Stimulated activated CD4-positive, alpha-beta T cell treated with anti-CD3 and anti-CD28 coated beads, Interleukin-4, amount 100 ng/mL, for 24 hours (primary cell): ENCODE data around the gene ASCC1.
"Not testable (repeated sequence)": the region's sequence is repeated elsewhere in the genome, so short reads cannot be mapped to it uniquely, and the experiment has no call there.

Experiments
- DNase-seq: peaks from one replicate; pipeline ENCODE4 v3.0.0-alpha.2; 2020

Gene ASCC1

DNA sequence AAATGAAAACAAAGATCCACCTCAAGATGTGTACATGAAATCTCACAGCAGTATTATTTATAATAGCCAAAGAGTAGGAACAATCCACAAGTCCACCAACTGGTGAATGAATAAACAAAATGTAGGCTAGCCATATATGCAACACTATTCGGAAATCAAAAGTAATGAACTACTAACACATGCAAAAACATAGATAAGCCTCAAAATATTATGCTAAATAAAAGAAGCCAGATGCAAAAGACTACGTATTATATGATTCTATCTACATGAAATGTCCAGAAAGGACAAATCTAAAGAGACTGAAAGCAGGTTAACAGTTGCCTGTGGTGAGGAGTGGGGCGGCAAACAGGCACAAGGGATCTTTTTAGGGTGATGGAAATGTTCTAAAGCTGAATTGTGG lies 49.0 kb downstream of the ASCC1 start:
- DNase-seq, result no peak

DNA sequence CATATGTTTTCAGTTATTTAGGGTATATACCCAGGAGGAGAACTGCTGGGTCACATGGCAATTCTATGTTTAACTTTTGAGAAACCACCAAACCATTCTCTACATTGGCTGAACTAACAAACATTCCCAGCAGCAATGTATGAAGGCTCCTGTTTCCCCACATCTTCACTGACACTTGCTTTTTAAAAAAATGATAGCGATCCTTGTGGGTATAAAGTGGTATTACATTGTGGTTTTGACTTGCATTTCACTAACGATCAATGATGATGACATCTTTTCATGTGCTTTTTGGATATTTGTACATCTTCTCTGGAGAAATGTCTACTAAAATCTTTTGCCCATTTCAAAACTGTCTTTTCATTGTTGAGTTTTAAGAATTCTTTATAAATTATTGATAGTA lies 51.5 kb downstream of the ASCC1 start:
- DNase-seq, result no peak

DNA sequence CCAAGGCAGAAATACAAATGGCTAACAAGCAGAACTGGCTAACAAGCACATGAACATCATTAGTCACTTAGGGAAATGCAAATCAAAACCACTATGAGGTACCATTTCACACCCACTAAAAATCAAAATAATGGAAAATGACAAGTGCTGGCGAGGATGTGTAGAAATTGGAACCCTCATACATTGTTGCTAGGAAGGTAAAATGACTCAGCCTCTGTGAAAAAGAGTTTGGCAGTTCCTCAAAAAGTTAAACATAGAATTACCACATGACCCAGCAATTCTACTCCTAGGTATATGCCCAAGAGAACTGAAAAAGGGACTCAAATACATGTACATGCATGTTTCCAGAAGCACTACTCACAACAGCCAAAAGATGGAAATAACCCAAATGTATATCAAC lies 53.1 kb downstream of the ASCC1 start:
- peak; percentile 15 for DNase-seq

DNA sequence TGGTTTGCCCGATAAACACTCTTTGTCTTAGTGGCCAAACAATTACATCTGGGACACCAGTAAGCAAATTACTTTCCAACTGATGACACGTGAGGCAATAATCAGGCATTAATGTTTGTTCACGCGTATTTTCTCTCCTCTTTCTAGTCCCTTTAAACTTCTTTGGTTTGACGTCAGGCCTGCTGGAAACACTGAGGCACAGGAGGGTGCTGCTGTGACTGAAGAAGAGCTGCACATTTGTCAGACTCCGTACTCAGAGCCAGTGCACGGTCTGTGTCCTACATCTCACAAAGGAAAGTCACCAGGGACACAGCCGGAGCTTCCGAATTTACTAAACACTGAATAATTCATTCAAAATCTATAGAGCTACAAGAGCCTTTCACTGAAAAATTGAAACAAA lies 57.9 kb downstream of the ASCC1 start:
- DNase-seq, result no peak

DNA sequence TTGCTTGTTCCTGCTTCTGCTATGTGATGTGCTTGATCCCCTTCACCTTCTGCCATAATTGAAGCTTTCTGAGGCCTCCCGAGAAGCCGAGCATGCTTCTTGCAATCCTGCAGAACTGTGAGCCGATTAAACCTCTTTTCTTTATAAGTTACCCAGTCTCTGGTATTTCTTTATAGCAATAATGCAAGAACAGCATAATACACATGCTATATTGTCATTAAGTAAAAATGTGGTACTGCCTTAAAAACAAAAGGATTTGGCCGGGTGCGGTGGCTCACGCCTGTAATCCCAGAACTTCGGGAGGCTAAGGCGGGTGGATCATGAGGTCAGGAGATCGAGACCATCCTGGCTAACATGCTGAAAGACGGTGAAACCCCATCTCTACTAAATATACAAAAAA lies 59.9 kb downstream of the ASCC1 start:
- no peak for DNase-seq

DNA sequence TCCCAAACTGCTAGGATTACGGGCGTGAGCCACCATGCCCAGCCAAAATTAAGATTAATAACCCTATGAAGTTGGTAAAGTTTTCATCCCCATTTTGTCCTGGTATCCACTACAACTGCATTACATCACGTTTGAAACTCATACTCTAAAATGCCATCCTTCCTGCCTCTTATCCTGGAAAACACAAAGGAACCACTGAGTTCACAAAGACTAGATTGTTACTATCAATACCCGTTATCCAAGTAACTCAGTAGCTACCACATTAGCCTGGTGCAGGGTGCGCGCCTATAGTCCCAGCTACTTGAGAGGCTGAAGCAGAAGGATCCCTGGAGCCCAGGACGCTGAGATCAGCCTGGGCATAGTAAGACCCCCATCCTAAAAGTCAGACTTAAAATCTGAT lies 63.8 kb downstream of the ASCC1 start:
- DNase-seq, result no peak

DNA sequence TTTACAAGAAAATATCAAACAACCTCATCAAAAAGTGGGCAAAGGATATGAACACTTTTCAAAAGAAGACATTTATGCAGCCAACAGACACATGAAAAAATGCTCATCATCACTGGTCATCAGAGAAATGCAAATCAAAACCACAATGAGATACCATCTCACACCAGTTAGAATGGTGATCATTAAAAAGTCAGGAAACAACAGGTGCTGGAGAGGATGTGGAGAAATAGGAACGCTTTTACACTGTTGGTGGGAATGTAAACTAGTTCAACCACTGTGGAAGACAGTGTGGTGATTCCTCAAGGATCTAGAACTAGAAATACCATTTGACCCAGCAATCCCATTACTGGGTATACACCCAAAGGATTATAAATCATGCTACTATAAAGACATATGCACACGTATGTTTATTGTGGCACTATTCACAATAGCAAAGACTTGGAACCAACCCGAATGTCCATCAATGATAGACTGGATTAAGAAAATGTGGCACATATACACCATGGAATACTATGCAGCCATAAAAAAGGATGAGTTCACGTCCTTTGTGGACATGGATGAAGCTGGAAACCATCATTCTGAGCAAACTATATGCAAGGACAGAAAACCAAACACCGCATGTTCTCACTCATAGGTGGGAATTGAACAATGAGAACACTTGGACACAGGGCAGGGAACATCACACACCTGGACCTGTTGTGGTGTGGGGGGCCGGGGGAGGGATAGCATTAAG lies 65.2 kb downstream of the ASCC1 start:
- DNase-seq, result not testable (repeated sequence)

DNA sequence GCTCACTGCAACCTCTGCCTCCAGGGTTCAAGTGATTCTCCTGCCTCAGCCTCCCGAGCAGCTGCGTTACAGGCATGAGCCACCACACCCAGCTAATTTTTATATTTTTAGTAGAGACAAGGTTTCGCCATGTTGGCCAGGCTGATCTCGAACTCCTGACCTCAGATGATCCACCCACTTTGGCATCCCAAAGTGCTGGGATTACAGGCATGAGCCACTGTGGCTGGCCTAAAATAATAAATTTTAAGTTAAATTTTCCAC lies 68.8 kb downstream of the ASCC1 start:
- DNase-seq, result not testable (repeated sequence)

DNA sequence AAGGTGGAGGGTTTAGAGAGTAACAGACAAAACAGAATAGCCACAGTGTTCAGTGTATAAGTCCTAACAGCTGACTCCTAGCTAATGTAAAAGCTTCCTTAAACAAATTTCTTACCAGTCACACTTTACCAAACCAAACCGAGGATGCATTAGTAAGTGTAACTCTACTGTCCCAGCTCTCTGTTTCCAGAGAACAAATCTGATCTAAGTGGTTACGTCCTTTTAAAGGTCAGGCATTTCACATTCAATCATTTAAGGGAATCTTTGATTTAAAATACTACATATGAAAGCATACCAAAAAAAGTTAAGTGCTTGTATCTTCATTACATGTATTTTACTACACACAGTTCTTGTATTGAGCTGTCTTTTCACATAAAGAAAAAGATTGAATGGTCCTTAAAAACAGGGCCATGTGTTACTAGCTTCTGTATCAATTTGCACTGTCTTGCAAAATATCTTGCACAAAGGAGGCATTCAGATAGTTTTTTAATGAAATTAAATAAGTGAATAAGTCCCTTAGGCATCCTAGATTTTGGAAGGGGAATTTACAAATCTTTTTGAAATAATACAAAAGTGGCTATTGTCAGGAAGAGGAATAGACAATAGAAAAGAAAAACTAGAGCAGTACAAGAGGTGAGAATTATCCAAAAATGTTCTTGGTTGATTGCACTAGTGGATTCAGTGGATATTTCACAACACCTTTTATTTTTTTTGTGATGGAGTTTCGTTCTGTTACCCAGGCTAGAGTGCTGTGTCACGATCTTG lies 69.3 kb downstream of the ASCC1 start:
- DNase-seq, result no peak

DNA sequence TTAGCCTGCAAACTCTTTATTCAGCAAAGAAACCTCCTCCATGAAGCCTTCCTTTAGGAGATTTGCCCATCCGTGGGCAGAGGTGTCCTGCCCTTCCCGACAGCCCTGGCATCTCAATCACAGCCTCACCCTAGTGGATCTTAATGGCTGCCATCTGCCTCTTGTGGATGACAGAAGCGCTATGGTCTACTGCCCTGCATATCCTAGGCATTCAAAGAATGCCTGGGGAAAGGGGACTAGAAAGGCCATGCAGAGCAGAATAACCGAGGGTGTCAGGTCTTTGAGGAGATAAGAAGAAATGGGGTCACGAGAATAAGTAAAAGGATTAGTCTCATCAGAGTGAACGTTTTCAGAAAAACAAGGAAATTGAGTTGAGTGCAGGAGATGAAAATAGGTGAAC lies 70.0 kb downstream of the ASCC1 start:
- DNase-seq, result no peak

DNA sequence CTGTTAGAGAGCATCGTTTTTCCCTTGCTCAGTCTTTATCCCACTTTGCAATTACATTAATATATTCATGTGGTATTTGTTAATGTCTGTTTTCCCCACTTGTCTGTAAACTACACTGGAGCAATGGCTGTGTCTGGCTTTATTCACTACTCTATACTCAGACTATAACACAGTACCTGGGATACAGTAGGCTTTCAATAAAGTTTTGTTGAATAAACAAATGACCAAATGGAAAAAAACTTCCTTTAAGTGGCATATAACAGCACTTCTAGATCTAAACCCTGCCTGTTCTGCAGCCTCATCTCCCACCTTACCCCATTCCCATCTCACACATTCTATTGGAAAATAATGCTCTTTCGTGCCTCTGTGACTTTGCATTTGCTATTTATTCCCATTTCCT lies 70.4 kb downstream of the ASCC1 start:
- DNase-seq, result no peak

DNA sequence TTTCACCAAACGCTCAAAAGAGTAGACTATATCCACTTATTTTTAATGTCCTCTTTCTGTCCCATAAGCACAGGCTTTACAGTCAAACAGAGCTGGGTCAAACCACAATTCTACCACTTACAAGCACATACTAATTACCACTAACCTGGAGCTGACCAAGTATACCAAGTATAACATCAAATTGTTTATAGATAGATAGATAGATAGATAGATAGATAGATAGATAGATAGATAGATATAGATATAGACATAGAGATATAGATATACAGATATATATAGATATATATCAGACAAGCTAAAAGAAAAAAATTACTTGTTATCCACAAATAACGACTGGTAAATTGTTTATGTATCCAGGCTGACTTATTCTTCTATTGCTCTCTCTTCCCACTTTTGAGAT lies 75.2 kb downstream of the ASCC1 start:
- no peak for DNase-seq

DNA sequence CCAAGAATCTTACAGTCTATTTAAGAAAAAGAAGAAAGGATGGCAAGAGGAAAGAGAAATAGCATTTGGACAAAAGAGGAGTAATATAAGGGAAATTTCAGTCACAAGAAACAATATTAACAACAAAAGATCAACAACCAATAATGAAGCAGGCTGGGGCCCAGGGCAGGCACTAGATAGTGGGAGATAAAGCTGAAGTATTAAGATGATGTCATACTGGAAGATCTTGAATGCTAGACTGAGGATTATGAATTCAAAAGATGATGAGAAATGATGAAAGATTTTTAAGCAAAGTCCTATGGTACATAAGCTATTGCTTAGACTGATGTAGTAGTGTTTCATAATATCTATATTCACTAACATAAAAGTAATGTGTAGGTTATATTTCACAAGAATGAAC lies 75.9 kb downstream of the ASCC1 start:
- no peak for DNase-seq

DNA sequence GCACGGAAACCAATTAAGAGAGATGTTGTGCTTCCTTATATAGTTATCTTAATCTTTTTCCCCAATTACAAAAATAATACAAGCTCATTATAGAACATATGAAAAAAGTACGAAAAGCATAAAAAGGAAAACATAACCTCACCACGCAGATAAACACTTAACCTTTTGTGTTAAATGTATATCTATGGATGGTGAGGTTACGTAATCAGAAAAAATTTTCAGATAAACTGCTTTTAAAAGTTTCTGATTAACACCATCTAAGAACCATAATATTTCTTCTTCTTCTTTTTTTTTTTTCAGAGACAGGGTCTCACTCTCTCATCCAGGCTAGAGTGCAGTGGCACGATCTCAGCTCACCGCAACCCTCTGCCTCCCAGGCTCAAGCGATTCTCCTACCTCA lies 78.5 kb downstream of the ASCC1 start:
- no peak for DNase-seq

DNA sequence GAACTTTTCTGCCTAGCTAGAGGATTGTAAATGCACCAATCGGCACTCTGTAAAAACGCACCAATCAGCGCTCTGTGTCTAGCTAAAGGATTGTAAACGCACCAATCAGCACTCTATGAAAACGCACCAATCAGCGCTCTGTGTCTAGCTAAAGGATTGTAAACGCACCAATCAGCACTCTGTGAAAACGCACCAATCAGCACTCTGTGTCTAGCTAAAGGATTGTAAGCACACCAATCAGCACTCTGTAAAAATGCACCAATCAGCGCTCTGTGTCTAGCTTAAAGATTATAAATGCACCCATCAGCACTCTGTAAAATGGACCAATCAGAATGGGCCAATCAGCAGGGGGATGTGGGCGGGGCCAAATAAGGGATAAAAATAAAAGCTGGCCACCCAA lies 79.9 kb downstream of the ASCC1 start:
- not testable (repeated sequence) for DNase-seq

DNA sequence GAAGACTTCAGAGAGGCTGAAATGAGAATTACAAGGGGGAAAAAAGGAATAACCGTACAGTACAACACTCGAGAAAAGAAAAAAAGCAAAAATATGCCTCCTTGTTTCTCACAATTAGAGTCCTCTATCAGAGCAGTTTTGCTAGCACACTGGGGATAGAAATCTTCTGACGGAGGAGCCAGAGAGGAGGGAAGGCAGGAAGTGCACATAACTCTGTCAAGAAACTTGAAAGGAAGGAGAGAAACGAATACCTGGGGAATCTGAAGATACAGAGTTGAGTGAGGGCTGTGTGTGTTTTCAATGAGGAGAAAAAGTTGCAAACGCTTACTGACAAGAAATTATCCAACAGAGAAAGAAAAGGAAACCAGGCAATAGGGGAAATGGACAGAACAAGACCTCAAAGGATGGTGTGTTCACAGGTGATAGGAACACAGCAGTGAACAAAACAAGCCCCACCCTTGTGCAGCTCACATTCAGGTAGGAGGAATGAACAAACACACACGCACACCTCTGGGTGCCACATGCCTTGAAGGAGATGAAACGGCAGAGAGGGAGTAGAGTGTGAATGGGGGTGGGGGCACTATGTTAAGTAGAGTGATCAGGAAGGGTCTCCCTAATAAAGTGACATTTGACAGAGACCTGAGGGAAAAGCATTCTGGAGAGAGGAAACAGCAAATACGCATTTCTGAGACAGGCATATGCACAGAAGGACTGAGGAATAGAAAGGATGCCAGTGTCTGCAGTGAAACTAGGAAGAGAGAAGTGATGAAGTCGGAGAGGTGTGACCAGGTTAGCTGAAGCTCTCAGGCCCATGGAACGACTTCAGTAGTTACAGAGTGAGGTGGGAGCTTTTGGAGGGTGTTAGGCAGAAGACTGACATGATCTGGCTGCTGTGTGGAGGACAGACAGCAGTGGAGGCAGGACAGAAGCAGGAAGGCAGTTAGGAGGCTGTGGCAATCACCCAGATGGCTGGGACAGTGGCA lies 81.0 kb downstream of the ASCC1 start:
- DNase-seq, result no peak

DNA sequence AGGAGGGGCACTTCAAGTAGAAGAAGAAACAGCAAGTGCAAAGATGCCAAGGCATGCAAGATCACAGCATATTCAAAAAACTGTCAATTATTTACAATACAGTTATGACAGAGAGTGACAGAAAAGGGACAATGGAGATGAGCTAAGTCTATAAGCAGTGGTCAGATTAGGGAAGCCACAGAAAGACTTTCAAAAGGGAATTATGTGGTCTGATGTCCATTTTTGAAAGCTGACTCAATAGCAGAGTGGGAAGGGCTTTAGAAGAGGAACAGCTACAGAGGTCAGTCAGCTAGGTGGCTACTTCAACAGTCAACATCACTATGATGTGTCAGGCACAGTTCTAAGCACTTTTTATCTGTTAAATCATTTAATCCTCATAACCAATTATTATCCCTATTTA lies 82.6 kb downstream of the ASCC1 start:
- DNase-seq, result no peak

DNA sequence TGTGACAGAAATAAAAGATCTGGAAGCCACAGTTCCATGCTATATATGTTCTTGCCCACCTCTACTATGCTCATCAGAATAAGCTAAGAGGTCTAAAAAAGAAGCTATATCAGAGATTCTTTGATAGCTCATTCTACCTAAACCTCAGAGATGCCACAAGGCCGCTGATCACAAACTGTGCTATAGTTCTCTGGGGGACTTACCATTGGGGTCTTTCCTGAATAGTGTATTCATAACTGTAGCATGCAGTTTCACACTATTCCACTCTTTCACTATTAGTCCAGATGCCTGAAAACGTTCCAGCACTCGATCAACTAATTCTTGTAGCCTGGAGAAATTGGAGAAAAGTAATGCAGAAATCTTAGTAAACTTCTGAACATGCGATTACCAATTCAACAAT lies 83.2 kb downstream of the ASCC1 start:
- no peak for DNase-seq

DNA sequence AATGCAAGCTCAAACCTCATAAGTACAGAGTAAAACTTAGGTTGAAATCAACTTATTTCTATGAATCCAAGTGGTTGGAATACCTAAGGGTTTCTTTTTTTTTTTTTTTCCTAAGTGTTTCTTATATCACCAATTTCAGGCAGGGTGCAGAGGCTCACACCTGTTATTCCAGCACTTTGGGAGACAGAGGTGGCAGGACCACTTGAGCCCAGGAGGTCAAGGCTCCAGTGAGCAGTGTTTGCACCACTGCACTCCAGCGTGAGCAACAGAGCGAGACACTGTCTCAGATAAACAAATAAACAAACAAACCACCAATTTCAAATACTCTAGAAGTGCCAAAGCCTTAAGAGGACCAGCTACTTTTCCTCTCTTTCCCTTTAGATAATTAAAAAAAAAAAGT lies 88.5 kb downstream of the ASCC1 start:
- no peak for DNase-seq

DNA sequence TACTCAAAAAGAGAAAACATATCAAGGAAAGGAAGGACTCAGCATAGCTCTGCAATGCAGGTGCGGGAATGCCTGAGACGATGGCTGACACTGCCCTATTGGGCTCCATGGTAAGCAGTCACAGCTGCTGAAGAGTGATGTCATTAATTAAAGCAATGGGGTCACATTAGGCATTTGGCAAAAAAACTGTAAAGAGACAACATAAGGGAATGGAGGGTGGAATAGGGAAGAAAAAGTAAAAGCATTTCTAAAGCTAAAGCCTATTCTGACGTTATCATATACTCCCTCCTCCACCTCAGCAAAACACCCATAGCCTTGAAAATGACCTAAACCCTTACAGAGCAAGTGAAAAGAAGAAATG lies 89.2 kb downstream of the ASCC1 start:
- no peak for DNase-seq

DNA sequence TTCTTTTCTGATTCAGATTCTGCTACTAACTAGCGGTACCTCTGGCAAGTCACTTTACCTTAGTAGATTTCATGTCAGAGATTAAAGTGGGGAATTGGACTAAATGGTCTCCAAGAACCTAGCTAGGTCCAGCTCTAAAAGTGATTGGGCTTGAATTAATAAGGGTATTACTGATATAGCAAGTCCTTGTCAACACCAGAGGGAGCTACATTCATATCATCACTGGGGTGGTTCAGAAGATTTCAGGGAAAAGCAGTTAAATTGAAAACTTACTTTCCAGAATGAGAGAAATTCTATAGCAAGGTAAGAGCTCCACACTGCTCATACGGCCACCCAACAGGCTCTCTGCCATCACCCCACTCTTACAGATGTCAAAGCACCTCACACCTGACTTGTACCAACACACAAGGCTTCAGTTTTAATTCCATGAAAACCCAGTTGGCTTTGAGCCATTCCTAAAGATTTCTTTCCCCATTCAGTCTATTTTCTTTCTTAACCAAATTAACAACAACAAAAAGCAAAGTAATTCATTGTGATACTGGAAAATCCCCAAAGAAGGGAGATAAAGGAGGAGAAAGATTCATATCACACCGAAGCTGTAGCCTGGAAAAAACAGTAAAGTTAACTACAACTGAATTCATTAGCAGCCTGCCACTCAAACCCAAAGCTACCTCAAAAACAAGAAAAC lies 89.7 kb downstream of the ASCC1 start:
- no peak for DNase-seq

DNA sequence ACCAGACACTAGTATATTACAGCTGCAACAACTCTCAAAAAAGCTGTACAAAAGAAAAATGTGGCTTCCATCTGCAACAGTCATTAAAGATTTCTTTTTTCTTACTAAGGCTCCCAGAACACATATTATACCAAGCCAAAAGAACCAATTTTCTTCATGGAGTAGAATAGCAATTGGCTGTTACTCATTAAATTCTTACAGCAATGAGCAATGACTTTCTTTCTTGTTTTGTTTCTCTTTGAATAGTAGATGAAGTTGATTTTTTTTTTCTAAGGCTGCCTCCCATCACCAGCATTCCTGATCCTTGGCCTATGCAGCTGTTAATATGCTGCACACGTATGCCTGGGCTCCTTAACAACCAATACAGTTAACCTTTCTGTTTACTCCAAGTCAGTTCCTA lies 91.1 kb downstream of the ASCC1 start:
- DNase-seq, result no peak

DNA sequence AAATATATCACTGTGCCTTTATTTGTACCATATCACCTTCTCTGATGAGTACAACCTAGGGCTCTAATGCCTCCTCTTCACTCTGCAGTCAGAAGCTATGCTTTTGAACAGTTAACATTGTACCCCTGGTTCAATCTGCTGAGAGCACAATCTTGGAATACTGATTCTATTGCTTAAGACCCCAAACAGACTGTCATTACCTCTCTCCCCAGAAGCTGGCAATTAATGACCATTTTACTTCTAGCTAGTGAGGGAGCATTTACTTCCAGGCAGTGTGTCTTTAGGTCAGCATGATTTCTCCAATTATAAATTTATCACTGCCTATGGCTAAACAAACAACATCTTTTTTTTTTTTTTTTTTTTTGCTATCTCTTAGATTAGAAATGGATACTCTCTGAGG lies 91.7 kb downstream of the ASCC1 start:
- DNase-seq, result no peak
